ENCODE results near the gene RASAL2. TPM values are rescaled to one million over a fixed set of nuclear protein-coding genes. Genes with fewer than 3 reads are reported as not detected.

Gene RASAL2
- total RNA-seq, 2 experiments from 2014 or later = not detected

- Mint-ChIP-seq H3K27me3 (no peaks in the 10 kb centered on the region), H3K4me3 (no peak overlapping the region), H3K4me1 (no peaks in the 10 kb centered on the region), H3K9me3 (no peaks in the 10 kb centered on the region), H3K36me3 (ENCODE audit: low read depth) (no peaks in the 10 kb centered on the region), H3K27ac (no peak overlapping the region)
- POLR2A ChIA-PET = no interaction called here
- DNase-seq = no peak
- CTCF ChIA-PET = no interaction called here
These were observed 40.2 kb downstream of the RASAL2 start for GRCh38 chr1:178134061-178134460.

- POLR2A ChIA-PET = no interaction called here
- no peaks in the 10 kb centered on the region for H3K4me1 Mint-ChIP-seq
- no peak overlapping the region for H3K4me3 Mint-ChIP-seq
- no peak for DNase-seq
- CTCF ChIA-PET = no interaction called here
- peaks cover 3% of the 10 kb centered on the region for H3K9me3 Mint-ChIP-seq
- no peaks in the 10 kb centered on the region for H3K27me3 Mint-ChIP-seq
- H3K36me3 Mint-ChIP-seq (ENCODE audit: low read depth) = no peaks in the 10 kb centered on the region
- H3K27ac Mint-ChIP-seq = no peak overlapping the region
These were observed 43.3 kb downstream of the RASAL2 start for GRCh38 chr1:178137238-178137637.

- ChIA-PET CTCF (no interaction called here), POLR2A (no interaction called here)
- Mint-ChIP-seq H3K9me3 (peaks cover 3% of the 10 kb centered on the region), H3K4me1 (no peaks in the 10 kb centered on the region), H3K36me3 (ENCODE audit: low read depth) (no peaks in the 10 kb centered on the region), H3K4me3 (no peak overlapping the region), H3K27me3 (no peaks in the 10 kb centered on the region), H3K27ac (no peak overlapping the region)
- no peak for DNase-seq
These were observed 48.9 kb downstream of the RASAL2 start for GRCh38 chr1:178142806-178143205.

GRCh38 chr1:178143730-178144690 is 50.1 kb downstream of the RASAL2 start:
- Mint-ChIP-seq H3K4me3 (no peak overlapping the region), H3K27me3 (no peaks in the 10 kb centered on the region), H3K36me3 (ENCODE audit: low read depth) (no peaks in the 10 kb centered on the region), H3K9me3 (peaks cover 3% of the 10 kb centered on the region), H3K4me1 (no peaks in the 10 kb centered on the region), H3K27ac (no peak overlapping the region)
- CTCF ChIA-PET = no interaction called here
- POLR2A ChIA-PET = no interaction called here
- DNase-seq = no peak

GRCh38 chr1:178145605-178146004 is 51.7 kb downstream of the RASAL2 start:
- H3K36me3 Mint-ChIP-seq (ENCODE audit: low read depth) = no peaks in the 10 kb centered on the region
- H3K27ac Mint-ChIP-seq = no peak overlapping the region
- H3K4me1 Mint-ChIP-seq = no peaks in the 10 kb centered on the region
- no peaks in the 10 kb centered on the region for H3K27me3 Mint-ChIP-seq
- no peak for DNase-seq
- peaks cover 3% of the 10 kb centered on the region for H3K9me3 Mint-ChIP-seq
- ChIA-PET POLR2A (no interaction called here), CTCF (no interaction called here)
- no peak overlapping the region for H3K4me3 Mint-ChIP-seq

DNA sequence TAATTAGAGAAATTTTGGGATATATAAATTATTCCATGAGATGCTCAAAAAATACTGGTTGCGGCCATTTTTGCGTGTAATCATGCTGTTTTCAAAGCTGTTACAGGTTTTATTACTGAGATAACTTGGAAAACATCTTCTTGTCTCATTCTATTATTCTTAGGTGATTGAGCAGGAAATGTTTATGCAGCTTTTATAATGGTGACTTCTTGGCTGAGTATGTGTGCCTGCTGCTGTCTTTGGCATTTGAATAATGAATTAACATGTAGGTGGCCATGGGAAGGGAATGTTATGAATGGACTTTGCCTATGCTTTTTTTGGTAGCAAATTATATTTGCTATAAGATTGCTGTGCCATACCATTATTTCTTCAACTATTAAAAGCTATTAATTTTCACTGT is 52.5 kb downstream of the RASAL2 start:
- Mint-ChIP-seq H3K27ac (no peak overlapping the region), H3K27me3 (no peaks in the 10 kb centered on the region), H3K4me1 (no peaks in the 10 kb centered on the region), H3K36me3 (ENCODE audit: low read depth) (no peaks in the 10 kb centered on the region), H3K9me3 (no peaks in the 10 kb centered on the region), H3K4me3 (no peak overlapping the region)
- ChIA-PET POLR2A (no interaction called here), CTCF (no interaction called here)
- DNase-seq = no peak

DNA sequence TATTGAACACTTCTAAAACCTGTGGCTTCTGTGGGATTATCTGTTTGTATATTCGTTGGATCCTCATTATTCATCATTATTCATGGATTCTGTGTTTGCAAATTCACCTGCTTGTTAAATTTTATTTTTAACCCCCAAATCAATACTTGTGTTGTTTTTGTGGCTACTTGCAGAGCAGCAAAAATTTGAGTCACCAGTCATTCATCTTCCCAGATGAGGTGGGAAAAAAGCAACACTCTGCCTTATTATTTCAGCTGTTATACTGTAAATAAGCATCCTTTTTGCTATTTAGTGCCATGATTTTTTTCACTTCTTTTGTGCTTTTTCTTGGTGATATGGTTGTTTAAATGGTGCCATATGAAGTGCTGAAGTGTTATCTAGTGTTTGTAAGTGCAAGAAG is 56.7 kb downstream of the RASAL2 start:
- ChIA-PET CTCF (no interaction called here), POLR2A (no interaction called here)

DNA sequence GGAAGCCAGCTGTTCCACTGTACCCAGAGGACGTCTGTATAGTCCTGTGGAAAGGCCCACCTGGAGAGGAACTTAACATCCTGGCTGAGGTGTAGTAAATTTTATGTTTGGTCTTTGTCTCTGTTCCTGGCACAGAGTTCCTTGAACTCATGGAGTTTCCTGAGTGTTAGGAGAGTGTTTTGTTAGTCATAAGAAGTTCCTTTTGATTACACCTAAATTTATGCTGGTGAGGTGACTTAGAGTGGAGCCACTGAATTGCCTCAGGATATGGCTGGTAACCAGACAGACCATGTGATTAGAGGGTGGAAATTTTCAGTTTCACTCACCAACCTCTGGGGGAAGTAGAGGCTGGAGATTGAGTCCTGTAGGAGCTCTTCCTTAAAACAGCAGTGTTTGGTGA is 57.9 kb downstream of the RASAL2 start:
- no peak for DNase-seq
- ChIA-PET POLR2A (no interaction called here), CTCF (no interaction called here)
- Mint-ChIP-seq H3K4me3 (no peak overlapping the region), H3K9me3 (no peaks in the 10 kb centered on the region), H3K27me3 (no peaks in the 10 kb centered on the region), H3K27ac (no peak overlapping the region), H3K36me3 (ENCODE audit: low read depth) (no peaks in the 10 kb centered on the region), H3K4me1 (no peaks in the 10 kb centered on the region)

More for the DNA sequence above, 56.7 kb downstream of the RASAL2 start:
- DNase-seq = no peak
- H3K9me3 Mint-ChIP-seq = no peaks in the 10 kb centered on the region
- no peaks in the 10 kb centered on the region for H3K4me1 Mint-ChIP-seq
- H3K27me3 Mint-ChIP-seq = no peaks in the 10 kb centered on the region
- no peak overlapping the region for H3K4me3 Mint-ChIP-seq
- no peaks in the 10 kb centered on the region for H3K36me3 Mint-ChIP-seq (ENCODE audit: low read depth)
- H3K27ac Mint-ChIP-seq = no peak overlapping the region

GRCh38 chr1:178155481-178156255 is 61.8 kb downstream of the RASAL2 start:
- Mint-ChIP-seq H3K36me3 (ENCODE audit: low read depth) (no peaks in the 10 kb centered on the region), H3K27me3 (no peaks in the 10 kb centered on the region), H3K9me3 (no peaks in the 10 kb centered on the region), H3K27ac (no peak overlapping the region), H3K4me1 (no peaks in the 10 kb centered on the region), H3K4me3 (no peak overlapping the region)
- CTCF ChIA-PET = no interaction called here
- POLR2A ChIA-PET = no interaction called here
- DNase-seq = no peak

DNA sequence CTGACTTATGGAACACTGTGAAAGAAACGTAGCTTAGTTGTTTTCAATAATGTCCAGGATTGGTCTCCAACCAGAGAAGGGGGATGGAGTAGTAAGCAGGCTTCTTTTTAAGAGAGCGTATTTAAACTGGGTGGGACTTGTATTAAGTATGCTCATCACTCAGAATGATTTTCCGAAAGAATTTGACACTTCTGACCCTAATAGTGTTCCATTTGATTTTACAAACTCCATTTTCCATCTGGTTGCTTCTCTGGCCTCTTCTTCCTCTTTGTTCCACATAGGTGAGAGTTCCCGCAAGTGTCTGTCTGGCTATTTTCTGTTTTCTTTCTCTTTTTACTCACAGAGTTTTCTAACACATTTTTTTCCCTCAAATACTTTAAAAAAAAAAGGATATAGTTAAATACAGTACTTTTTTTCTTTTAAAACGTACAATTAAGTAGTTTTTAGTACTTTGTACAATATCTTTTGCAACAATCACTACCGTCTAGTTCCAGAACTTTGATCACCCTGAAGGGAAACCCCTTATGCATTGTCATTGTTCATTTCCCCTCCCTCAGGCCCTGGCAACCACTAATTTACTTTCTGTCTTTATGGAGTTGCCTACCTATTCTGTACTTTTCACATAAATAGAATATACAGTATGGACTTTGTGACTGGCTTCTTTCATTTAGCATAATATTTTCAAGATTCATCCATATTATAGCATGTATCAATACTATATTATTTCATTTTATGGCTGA is 67.0 kb downstream of the RASAL2 start:
- no peaks in the 10 kb centered on the region for H3K4me1 Mint-ChIP-seq
- no peak overlapping the region for H3K27ac Mint-ChIP-seq
- H3K36me3 Mint-ChIP-seq (ENCODE audit: low read depth) = no peaks in the 10 kb centered on the region
- ChIA-PET POLR2A (no interaction called here), CTCF (no interaction called here)
- H3K4me3 Mint-ChIP-seq = no peak overlapping the region
- H3K27me3 Mint-ChIP-seq = no peaks in the 10 kb centered on the region
- no peak for DNase-seq
- H3K9me3 Mint-ChIP-seq = no peaks in the 10 kb centered on the region

DNA sequence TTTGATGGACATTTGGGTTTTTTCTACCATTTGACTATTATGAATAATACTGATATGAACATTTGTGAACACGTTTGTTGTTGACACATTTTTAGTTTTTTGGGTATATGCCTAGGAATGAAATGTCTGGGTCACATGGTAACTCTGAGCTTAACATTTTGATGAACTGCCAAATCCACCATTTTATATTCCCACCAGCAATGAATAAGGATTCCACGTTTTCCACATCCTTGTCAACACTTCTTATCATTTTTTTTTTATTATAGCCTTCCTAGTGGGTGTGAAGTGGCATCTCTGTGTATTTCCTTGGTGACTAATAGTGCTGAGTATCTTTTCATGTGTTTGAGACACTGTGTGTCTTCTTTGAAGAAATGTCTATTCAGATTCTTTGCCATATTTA is 67.6 kb downstream of the RASAL2 start:
- no peaks in the 10 kb centered on the region for H3K27me3 Mint-ChIP-seq
- H3K9me3 Mint-ChIP-seq = no peaks in the 10 kb centered on the region
- H3K4me3 Mint-ChIP-seq = no peak overlapping the region
- H3K36me3 Mint-ChIP-seq (ENCODE audit: low read depth) = no peaks in the 10 kb centered on the region
- ChIA-PET POLR2A (no interaction called here), CTCF (no interaction called here)
- no peak for DNase-seq
- H3K27ac Mint-ChIP-seq = no peak overlapping the region
- no peaks in the 10 kb centered on the region for H3K4me1 Mint-ChIP-seq

DNA sequence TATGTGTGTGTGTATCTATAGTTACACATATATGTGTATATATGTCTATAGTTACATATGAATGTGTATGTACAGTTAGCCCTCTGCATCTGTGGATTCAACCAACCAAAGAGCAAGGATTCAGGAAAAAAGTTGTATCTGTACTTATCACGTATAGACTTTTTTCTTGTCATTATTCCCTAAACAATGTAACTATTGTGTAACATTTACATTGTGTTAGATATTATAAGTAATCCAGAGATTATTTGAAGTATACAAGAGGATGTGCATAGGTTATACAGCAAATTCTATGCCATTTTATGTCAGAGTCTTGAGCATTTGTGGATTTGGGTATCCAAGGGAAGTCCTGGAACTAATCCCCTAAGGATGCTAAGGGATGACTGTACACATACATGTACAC is 71.3 kb downstream of the RASAL2 start:
- Mint-ChIP-seq H3K4me1 (no peaks in the 10 kb centered on the region), H3K4me3 (no peak overlapping the region), H3K36me3 (ENCODE audit: low read depth) (no peaks in the 10 kb centered on the region), H3K9me3 (no peaks in the 10 kb centered on the region), H3K27ac (no peak overlapping the region), H3K27me3 (no peaks in the 10 kb centered on the region)
- ChIA-PET POLR2A (no interaction called here), CTCF (no interaction called here)
- DNase-seq = no peak

DNA sequence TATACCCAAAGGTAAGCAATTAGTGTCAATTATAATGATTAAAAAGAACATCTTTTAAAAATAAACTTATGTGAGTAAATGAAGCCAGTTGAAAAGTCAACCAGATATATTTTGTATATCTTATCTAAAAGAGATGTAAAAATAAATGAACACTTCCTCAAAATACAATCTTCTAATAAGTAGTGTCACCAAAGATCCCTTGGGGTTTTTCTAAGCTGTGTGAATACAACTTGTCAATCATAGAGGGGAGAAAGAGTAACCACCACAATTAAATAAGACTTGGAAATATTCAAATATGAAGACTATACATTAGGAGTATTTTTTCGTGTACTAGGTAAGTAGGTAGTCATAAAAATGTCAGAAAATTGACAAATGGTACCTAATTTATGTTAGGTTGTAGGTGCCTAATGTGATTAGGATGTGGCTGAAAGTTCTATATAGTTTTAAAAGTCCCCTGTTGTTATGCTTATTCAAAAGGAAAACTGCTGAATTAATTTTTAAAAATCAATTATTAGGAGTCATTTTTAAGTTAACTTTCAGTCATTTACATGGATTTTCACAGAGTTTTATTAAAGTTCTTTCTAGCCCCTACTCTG is 72.6 kb downstream of the RASAL2 start:
- Mint-ChIP-seq H3K36me3 (ENCODE audit: low read depth) (no peaks in the 10 kb centered on the region), H3K27me3 (no peaks in the 10 kb centered on the region), H3K4me3 (no peak overlapping the region), H3K27ac (no peak overlapping the region), H3K4me1 (no peaks in the 10 kb centered on the region), H3K9me3 (no peaks in the 10 kb centered on the region)
- DNase-seq = no peak
- ChIA-PET POLR2A (interaction anchor here (0.6 kb wide), 1 partner anchor 13 kb away, joined by 3 read pairs; no protein-coding TSS in a partner anchor), CTCF (no interaction called here)
